ENCODE measurements around the gene MYO10.

DNA sequence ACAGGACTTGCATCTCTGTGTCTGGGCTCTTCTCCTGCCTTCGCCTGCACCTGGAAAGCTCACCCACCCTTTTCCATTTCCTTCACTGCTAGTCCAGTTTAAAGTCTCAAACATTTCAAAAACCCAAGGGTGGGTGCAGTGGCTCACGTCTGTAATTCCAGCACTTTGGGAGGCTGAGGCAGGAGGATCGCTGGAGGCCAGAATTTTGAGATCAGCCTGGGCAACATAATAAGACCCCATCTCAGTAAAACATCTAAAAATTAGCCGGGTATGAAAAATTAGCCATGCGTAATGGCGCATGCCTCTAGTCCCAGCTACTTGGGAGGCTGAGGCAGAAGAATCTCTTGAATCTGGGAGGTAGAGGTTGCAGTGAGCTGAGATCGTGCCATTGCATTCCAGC lies 179.4 kb downstream of the MYO10 start:
- TF ChIP-seq, protein P1, sequence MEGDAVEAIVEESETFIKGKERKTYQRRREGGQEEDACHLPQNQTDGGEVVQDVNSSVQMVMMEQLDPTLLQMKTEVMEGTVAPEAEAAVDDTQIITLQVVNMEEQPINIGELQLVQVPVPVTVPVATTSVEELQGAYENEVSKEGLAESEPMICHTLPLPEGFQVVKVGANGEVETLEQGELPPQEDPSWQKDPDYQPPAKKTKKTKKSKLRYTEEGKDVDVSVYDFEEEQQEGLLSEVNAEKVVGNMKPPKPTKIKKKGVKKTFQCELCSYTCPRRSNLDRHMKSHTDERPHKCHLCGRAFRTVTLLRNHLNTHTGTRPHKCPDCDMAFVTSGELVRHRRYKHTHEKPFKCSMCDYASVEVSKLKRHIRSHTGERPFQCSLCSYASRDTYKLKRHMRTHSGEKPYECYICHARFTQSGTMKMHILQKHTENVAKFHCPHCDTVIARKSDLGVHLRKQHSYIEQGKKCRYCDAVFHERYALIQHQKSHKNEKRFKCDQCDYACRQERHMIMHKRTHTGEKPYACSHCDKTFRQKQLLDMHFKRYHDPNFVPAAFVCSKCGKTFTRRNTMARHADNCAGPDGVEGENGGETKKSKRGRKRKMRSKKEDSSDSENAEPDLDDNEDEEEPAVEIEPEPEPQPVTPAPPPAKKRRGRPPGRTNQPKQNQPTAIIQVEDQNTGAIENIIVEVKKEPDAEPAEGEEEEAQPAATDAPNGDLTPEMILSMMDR (IDR thresholded peaks at IDR 0.05) = no peak
- TF ChIP-seq POLR2A (IDR thresholded peaks at IDR 0.05) (no peak), EP300 (IDR thresholded peaks at IDR 0.05) (no peak)

Measured in tibial nerve (tissue), 4 donors.